GM18868 (cell line): ENCODE results near the gene ADAMTS18.
A peak's percentile ranks its signal among the peaks of the same experiment; 100 is the strongest.

Source experiments
- ATAC-seq: cut with Tn5 transposase; IDR thresholded peaks from one replicate; pipeline ENCODE4 v1.9.1; 2021; ENCODE audit warnings: mild to moderate bottlenecking, moderate library complexity; ENCODE audit not compliant: unreplicated experiment

ADAMTS18 gene

GRCh38 chr16:77330332-77331042 is 104.3 kb downstream of the ADAMTS18 start:
- ATAC-seq: no peak

DNA sequence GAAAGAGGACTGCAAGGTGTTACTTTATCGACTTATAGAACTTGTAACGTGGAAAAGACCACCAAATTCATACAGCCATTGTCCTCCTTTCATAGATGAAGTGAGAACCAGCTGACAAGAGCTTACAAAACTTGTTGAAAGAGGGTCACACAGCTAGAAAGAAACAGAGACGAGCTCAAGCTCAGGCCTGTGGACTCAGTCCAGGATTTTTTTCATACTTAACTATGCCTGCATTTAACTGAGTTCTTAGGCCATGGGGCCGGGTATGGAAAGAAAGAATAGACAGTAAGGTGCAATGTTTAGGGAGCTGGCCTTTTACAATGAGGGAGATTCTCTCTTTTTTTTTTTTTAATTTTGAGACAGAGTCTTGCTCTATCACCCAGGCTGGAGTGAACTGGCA is 106.1 kb downstream of the ADAMTS18 start:
- ATAC-seq: no peak

DNA sequence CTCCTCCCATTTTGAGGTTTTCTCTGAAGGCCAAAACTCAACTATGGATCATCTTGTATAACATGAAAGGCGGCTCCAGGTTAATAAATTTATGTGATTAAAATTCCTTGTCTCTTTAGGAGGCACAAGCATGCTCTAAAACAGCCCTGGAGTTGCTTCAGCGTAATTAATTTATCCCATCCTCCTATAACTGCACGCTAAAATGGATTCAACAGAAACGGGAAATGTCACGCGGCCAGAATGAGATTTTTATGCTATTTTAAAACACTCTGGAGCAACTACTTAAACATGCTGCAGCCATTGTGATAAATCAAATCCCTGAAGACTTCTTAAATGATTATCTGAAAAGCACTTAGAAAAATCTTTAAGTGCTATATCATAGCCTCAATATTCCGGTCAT is 106.6 kb downstream of the ADAMTS18 start:
- no peak for ATAC-seq

GRCh38 chr16:77327717-77328116 is 107.1 kb downstream of the ADAMTS18 start:
- peak; percentile 77 for ATAC-seq

DNA sequence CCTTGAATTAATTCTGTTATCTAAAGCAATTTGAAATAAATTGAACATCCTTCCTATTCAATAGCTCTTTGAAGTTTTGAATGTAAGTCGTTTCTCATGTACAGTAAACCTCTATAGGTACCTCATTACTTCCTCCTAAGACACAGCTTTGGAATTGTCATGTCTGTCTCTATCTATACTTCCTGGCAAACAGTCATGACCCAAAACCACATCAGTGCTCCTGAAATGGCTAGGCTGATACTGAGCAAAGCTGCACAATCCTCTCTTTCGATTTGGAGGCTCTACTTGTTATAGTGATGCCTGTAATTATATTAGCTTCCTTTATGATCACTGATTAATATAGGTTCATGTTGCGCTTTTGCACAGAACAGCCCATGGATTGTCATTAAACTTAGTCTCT is 110.1 kb downstream of the ADAMTS18 start:
- ATAC-seq: no peak

- no peak for ATAC-seq
Observed at GRCh38 chr16:77323695-77324094, 111.1 kb downstream of the ADAMTS18 start.

DNA sequence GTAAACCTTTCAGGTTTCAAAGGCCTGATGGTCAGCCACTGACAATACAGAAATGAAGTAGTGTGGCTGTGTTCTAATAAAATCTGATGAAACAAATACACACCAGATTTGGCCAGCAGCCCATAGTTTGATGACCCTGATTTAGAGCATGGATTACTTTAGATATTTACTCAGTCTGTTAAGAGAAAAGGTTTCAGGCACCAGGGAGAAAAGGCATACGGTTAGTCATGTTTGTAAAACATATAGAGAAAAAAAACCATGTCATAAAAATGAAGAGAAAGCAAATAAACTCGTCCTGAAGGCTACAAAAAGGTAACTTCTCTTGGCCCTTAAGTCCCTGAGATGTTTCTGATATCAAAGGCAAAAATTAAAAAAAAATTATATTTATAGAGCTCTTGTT is 112.1 kb downstream of the ADAMTS18 start:
- ATAC-seq: no peak

DNA sequence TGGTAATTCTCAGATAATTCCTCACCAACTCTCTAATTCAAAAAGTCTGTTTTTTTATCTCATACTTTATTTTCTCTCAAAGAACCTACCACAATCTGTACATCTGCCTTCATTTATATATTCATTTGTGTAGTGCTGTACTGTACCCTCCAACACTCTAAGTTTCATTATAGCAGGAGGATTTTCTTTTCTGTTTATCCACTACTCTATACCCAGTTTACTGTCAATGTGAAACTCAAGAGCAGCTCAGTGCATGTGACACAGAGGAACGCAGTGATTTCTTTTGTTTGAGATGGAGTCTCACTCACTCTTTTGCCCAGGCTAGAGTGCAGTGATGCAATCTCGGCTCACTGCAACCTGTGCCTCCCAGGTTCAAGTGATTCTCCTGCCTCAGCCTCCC is 117.8 kb downstream of the ADAMTS18 start:
- no peak for ATAC-seq

DNA sequence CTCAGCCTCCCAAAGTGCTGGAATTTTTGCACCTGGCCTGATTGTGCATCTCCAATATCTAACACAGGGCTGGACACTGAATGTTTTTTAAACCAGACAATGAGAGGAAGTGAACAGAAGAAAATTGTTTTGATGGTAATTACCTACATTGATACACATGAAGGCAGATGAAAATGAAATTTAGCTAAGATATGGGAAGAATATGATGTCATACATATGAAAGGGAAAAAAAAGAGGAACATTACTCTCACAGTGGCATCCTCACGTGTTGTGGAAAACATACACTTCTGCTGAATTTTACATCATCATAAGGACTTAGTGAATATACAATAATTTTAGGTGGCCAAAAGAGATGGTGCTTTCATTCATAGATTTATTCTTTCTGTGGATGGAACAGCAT is 124.0 kb downstream of the ADAMTS18 start:
- no peak for ATAC-seq

- ATAC-seq: no peak
Observed at GRCh38 chr16:77308163-77308561, 126.7 kb downstream of the ADAMTS18 start.

DNA sequence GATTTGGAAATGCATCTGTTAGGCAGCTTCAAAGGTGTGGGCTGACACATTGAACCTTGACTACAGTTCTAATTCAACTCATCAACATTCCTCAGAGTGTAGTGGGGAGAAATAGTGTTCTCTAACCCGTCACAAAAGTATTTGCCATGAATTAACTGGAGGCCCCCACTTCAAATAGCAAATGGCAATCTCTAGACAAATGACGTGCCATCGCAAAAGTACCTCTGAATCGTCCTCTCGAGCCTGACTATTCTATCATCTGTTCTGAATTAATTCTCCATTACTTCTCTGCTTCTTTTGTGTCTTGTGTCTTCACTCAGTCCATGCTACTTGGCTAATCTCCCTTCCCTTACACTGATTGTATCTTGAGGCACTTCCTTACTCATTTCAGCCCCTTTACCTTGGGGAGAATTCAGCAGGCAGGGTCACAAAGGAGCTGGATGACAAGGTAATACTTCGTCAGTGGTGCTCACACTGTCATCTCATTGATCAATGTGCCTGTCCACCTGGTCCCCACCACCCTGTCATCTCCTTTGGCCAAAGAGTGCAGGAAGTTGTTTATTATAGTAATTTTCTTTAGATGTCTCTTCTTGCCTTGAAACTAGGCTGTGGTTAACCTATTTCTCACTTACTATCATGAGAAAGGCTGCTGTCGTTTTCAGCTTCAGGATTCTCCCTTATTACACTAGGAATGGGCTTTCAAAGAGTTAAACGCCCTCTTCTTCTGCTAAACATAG is 127.2 kb downstream of the ADAMTS18 start:
- ATAC-seq: no peak

DNA sequence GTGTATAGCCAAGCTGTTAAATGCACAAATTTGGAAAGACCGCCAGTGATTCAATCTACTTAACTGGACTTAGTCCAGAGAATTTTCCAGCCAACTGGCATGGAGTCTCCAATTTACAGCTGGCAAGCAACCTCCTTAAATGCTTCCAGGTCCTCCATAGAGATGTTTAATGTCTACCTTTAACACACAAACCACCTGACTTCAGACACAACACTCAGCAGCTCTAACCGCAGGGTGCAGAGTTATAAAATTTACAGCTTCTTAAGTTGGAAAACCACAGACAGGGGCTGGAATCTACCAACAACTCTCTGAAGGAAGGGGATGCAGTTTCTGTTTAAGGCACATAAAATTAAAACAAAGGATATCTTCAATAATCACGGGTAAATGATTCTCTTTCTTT is 128.8 kb downstream of the ADAMTS18 start:
- no peak for ATAC-seq

DNA sequence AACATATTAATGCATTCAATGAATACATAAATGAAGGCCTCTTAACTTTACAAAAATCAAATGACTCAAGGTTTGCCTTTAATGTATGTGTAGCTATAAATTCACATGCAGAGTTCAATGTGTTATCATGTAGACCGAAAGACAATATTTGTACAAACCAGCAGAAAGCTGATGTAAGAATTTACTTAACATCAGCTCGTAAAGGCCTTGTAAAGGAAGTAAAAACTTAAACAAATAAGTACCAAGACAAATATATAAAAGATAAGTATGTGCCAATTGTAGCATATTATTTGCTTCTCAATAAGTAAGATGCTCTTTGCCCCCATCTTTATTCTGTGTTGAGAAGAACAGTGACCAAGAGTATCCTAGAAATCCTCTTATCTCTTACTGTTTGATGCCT is 130.0 kb downstream of the ADAMTS18 start:
- ATAC-seq: no peak

DNA sequence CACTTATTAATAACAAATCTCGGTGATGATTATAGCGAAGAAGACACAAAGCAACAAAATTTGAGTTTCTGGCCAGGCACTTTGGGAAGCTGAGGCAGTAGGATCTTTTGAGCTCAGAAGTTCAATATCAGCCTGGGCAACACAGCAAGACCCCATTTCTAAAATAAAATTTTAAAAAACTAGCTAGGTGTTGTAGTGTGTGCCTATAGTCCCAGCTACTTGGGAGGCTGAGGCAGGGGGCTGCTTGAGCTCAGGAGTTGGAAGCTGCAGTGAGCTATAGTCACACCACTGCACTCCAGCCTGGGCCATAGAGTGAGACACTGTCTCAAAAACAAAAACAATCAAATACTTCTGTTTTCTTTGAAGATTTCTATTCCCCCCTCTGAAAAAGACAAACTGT is 130.7 kb downstream of the ADAMTS18 start:
- ATAC-seq: no peak

DNA sequence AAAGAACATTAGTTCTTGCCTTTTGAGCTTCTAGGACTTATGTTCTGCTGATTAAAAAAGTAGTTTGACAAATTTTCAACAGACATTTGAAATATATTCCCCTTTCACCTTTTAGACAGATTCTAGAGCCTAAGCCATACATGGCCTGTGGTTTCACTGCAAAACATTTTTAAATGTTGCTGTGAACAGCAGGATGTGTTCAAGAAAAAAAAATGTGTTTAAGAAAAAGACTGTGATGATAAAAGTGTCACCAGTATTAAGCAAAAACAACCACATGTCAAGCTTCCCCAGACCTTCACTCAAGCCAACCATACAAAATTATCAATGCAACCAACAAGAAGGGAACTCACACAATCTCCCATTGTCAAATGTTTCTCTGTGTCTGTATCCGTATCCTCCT is 132.2 kb downstream of the ADAMTS18 start:
- ATAC-seq: no peak

- ATAC-seq: no peak
Observed at GRCh38 chr16:77302249-77302648, 132.6 kb downstream of the ADAMTS18 start.

GRCh38 chr16:77300256-77300655 is 134.6 kb downstream of the ADAMTS18 start:
- no peak for ATAC-seq

DNA sequence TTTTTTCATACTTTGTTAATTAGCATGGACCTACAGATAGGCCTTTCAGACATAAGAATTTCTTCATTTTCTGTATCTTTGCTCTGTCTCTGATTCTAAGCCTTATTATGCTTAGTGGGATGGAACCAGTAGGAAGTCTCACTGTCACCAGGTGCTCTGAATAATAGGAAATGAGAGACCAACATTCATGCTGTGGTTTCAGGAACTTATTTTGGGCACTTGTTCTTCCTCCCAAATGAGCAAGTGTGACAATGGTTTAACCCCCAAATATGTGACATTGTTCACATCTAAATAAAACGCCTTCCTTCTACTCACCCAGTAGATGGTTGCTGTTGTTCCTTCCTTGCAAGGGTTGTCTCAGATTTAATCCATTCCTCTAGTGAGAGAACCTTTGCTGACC is 135.4 kb downstream of the ADAMTS18 start:
- peak; percentile 90 for ATAC-seq

GRCh38 chr16:77298418-77299360 is 136.1 kb downstream of the ADAMTS18 start:
- peak; percentile 6 for ATAC-seq

DNA sequence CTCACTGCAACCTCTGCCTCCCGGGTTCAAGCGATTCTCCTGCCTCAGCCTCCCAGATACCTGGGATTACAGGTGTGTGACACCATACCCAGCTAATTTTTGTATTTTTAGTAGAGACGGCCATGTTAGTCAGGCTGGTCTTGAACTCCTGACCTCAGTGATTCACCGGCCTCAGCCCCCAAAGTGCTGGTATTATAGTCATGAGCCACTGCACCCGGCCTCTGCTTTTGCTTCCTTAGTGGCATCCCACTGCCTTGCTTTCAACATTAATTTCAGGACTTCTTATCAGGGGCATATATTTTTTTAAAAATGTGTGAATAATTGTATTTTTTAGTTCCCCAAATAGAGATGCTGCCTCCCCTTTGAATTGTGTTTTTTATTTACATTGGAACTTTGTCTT is 136.8 kb downstream of the ADAMTS18 start:
- no peak for ATAC-seq

- no peak for ATAC-seq
Observed at GRCh38 chr16:77295896-77296295, 138.9 kb downstream of the ADAMTS18 start.
